Fibroblast of mammary gland (primary cell): ENCODE data around the gene CTDSPL2.

ENCODE experiments used
- DNase-seq: peaks from one replicate; pipeline ENCODE4 v3.0.0-alpha.2; 2010; ENCODE audit warnings: low read depth
- H3K4me3 ChIP-seq: 2 replicates; pipeline ENCODE4 v1.5.1; 2011; ENCODE audit warnings: low read depth, mild to moderate bottlenecking, low read length, moderate library complexity; ENCODE audit not compliant: control insufficient read depth
- CTCF ChIP-seq: conservative IDR thresholded peaks from 2 replicates; pipeline ENCODE4 v1.5.1; 2011; ENCODE audit warnings: low read depth, low read length, inconsistent platforms; ENCODE audit not compliant: control insufficient read depth, insufficient read depth

CTDSPL2 gene

DNA sequence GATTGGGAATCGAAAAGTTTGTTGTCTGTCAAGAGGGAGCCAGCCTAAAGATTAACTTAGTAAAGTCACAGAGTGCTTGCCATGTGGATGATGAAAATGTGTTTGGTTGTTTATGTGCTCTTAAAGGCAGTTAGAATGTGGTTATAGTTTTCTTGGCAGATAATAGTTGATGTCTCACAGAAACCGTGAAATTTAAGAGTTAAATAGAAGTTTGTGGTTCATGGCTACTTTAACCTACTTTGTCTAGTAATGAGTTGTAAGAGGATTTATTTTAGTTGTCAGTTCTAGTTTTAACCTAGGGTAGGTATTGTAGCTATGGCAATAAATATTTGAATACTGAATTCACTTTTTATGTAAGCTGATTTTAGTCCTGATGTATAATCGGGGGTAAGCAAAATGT, 73.1 kb downstream of the CTDSPL2 start:
- TF ChIP-seq CTCF: no peak
- H3K4me3 ChIP-seq: no peak overlapping the region
- DNase-seq: no peak

DNA sequence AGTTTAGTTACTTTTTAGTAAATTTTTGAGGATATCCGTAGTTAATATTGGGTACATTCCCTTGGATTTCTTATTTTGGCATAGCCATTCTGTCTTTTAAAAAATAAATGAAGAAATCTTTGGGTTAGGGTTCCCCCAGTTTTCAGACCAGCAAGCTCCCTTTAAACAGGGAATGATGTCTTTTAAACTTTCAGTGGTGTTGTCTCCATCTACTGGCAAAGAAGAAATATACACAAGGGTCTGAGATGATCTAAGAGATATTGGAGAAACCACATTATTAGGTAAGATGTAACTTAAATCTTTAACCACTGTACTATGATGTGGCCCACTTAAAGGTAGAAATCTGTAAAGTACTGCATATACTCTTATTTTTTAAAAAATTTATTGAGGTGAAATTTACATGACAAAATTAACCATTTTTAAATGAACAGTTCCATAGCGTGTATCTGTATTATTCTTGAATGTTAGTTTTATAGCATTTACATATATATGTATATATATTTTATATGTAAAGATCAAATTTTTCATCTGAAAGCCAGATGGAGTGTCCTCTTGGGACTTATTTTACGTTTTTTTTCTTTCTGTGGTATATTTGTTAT, 74.4 kb downstream of the CTDSPL2 start:
- DNase-seq: peak; percentile 65
- no peak overlapping the region for H3K4me3 ChIP-seq
- TF ChIP-seq CTCF: peak; percentile 62

DNA sequence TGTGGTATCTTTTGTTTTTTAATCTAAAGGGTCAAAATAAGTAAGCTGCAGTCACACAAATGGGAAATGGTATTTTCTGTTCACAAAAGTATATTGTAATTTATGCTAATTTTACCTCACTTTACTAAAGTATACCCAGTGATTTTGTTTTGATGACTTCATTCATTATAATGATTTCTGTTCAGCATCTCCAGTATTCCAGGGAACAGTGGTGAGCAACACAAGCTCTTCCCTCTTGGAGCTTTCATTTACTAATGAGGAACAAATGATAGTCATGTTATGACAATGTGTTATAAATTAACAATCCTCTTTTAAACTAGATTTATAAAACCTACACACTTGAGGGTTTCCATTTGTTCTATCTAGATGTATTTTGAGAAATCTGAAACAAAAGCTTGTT, 89.0 kb downstream of the CTDSPL2 start:
- DNase-seq: no peak
- no peak for TF ChIP-seq CTCF
- H3K4me3 ChIP-seq: no peak overlapping the region

DNA sequence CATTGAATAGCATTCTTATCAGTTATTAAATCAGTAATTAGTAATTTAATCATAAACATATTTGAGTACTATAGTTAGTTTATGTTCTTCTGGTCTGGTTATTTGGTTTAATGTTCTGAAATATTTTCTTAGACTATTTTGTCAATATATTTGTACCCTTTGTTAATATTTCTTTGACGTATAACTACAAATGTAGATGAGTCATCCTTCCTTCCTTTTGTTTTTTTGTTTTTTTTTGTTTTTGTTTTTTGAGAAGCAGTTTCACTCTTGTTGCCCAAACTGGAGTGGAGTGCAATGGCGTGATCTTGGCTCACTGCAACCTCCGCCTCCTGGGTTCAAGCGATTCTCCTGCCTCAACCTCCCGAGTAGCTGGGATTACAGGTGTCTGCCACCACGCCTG, 92.1 kb downstream of the CTDSPL2 start:
- DNase-seq: no peak
- no peak for TF ChIP-seq CTCF
- no peak overlapping the region for H3K4me3 ChIP-seq

- no peak for TF ChIP-seq CTCF
- no peak for DNase-seq
- no peak overlapping the region for H3K4me3 ChIP-seq
Observed at GRCh38 chr15:44525018-44525417, 97.6 kb downstream of the CTDSPL2 start.

- no peak for TF ChIP-seq CTCF
- no peak overlapping the region for H3K4me3 ChIP-seq
- DNase-seq: no peak
Observed at GRCh38 chr15:44527241-44527640, 99.8 kb downstream of the CTDSPL2 start.

DNA sequence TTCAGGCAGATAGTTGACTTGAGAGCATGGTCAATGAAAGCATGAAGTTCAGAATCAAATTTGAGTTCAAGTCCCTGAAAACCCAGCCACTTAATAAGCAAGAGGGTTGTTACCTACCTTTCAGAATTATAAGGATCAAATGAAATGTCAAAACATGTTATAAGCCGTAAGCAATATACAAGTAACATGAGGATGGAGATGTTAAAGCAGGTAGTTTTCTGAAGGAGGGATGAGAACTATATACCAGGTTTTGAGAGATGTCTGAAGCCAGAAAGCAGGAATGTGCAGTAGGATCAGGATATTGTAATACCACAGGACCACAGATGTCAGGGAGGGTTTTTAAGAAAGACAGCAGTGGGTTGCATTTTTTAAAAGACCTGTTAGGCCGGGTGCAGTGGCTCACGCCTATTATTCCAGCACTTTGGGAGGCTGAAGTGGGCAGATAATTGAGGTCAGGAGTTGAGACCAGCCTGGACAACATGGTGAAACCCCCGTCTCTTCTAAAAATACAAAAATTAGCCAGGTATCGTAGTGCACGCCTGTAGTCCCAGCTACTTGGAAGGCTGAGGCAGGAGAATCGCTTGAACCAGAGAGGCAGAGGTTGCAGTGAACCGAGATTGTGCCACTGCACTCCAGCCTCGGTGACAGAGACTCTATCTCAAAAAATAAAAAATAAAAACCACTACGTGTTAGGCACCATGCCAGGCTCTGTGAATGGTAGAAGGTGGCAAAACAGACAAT, 102.6 kb downstream of the CTDSPL2 start:
- TF ChIP-seq CTCF: no peak
- H3K4me3 ChIP-seq: no peak overlapping the region
- DNase-seq: no peak
